ENCODE measurements around the gene ROM1.
"Not testable (repeated sequence)": the region's sequence is repeated elsewhere in the genome, so short reads cannot be mapped to it uniquely, and the experiment has no call there.

The ROM1 gene

GRCh38 chr11:62612366-62613290 lies at the start of gene ROM1, which contains the start of gene EML3:
ROM1 (plus strand) TSS chr11:62613257; CDS start chr11:62613282, 25 bp downstream.
EML3 (minus strand) TSS chr11:62612775; CDS start chr11:62612457, 318 bp downstream.
- DNase-seq (ENCODE audit: low read depth): peak; percentile 60

- DNase-seq (ENCODE audit: low read depth): no peak
Observed at GRCh38 chr11:62565100-62565802, 47.8 kb upstream of the ROM1 start.

- no peak for DNase-seq (ENCODE audit: low read depth)
Observed at GRCh38 chr11:62566247-62566646, 46.8 kb upstream of the ROM1 start.

- no peak for DNase-seq (ENCODE audit: low read depth)
Observed at GRCh38 chr11:62567018-62567633, 45.9 kb upstream of the ROM1 start.

GRCh38 chr11:62569611-62570010 lies 43.4 kb upstream of the ROM1 start:
- no peak for DNase-seq (ENCODE audit: low read depth)

- DNase-seq (ENCODE audit: low read depth): not testable (repeated sequence)
Observed at GRCh38 chr11:62570903-62571302, 42.2 kb upstream of the ROM1 start.

- DNase-seq (ENCODE audit: low read depth): not testable (repeated sequence)
Observed at GRCh38 chr11:62571493-62571892, 41.6 kb upstream of the ROM1 start.

GRCh38 chr11:62572431-62572830 lies 40.6 kb upstream of the ROM1 start:
- DNase-seq (ENCODE audit: low read depth): no peak

GRCh38 chr11:62573006-62573591 lies 40.0 kb upstream of the ROM1 start:
- no peak for DNase-seq (ENCODE audit: low read depth)

- DNase-seq (ENCODE audit: low read depth): peak; percentile 100
Observed at GRCh38 chr11:62573592-62574362, 39.3 kb upstream of the ROM1 start, which contains the start of gene EEF1G. EEF1G (minus strand) TSS chr11:62573891; CDS start chr11:62573842, 49 bp downstream.

GRCh38 chr11:62574363-62575071 lies 38.5 kb upstream of the ROM1 start:
- no peak for DNase-seq (ENCODE audit: low read depth)

- no peak for DNase-seq (ENCODE audit: low read depth)
Observed at GRCh38 chr11:62575156-62575555, 37.9 kb upstream of the ROM1 start.

- no peak for DNase-seq (ENCODE audit: low read depth)
Observed at GRCh38 chr11:62575837-62576236, 37.2 kb upstream of the ROM1 start.

- peak; percentile 63 for DNase-seq (ENCODE audit: low read depth)
Observed at GRCh38 chr11:62577046-62577714, 35.9 kb upstream of the ROM1 start.

- no peak for DNase-seq (ENCODE audit: low read depth)
Observed at GRCh38 chr11:62578541-62578940, 34.5 kb upstream of the ROM1 start.

GRCh38 chr11:62579252-62579651 lies 33.8 kb upstream of the ROM1 start:
- no peak for DNase-seq (ENCODE audit: low read depth)

GRCh38 chr11:62580959-62581715 lies 31.9 kb upstream of the ROM1 start:
- no peak for DNase-seq (ENCODE audit: low read depth)

GRCh38 chr11:62581735-62582134 lies 31.3 kb upstream of the ROM1 start:
- not testable (repeated sequence) for DNase-seq (ENCODE audit: low read depth)

- DNase-seq (ENCODE audit: low read depth): not testable (repeated sequence)
Observed at GRCh38 chr11:62585356-62585755, 27.7 kb upstream of the ROM1 start.
